CD4-positive, alpha-beta T cell treated with Interleukin-15 for 1 hour (primary cell): ENCODE data around the gene ZNF766.
A peak's percentile ranks its signal among the peaks of the same experiment; 100 is the strongest.
"Not testable (repeated sequence)": the region's sequence is repeated elsewhere in the genome, so short reads cannot be mapped to it uniquely, and the experiment has no call there.

Source experiments
- DNase-seq: peaks from one replicate; pipeline ENCODE4 v3.0.0-alpha.2; 2020

The ZNF766 gene

DNA sequence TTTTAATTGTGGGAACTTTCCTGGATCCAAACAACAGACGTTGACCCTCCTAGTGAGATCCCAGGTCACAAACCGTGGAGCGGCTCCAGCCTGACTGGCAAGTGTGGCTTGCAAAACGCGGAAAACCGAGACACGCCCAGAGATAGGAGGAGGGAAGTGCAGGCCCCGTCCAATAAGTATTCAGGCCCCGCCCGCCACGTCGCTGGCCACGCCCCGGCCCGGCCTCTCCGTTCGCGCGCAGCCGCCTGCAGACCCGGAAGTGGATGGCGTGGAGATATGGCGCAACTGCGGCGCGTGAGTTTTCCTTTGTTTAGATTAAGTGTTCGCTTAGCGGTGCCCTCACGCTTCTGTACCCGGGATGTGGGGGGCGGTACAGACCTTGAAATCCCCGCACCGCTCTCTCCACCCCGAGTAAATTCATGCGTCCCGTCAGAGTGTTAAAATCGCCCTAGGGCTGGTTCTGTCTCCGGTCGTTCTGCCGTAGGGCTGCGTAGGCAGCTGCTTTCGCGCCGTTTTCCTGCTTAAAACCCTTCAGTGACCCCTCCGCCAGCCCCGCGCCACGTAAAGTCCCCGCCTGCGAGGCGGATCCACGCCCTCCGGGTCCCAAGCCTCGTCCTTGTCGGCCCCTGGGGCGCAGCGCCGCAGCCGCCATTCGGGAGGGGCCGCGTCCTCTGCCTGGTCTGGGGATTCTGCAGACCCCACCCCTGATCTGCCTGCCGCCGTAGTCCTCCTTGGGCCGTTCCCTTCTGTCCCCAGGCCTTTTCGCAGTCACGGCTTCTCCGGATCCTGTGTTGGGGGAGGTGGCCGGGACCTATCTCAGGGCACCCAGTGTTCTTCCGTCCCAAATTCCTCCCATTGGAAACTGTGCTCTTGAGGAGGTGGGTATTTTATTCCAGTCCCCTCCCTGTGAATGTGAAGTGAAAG lies at the start of gene ZNF766:
TSS of gene ZNF766 (plus strand) at position 250 of the 924 bp plus-strand sequence. CDS start at position 277, 27 bp downstream.
- peak; percentile 94 for DNase-seq

GRCh38 chr19:52219611-52220010 lies 49.8 kb upstream of the ZNF766 start:
- DNase-seq, result no peak

GRCh38 chr19:52221031-52221430 lies 48.4 kb upstream of the ZNF766 start:
- no peak for DNase-seq

- no peak for DNase-seq
These were observed 47.5 kb upstream of the ZNF766 start for GRCh38 chr19:52221831-52222375.

DNA sequence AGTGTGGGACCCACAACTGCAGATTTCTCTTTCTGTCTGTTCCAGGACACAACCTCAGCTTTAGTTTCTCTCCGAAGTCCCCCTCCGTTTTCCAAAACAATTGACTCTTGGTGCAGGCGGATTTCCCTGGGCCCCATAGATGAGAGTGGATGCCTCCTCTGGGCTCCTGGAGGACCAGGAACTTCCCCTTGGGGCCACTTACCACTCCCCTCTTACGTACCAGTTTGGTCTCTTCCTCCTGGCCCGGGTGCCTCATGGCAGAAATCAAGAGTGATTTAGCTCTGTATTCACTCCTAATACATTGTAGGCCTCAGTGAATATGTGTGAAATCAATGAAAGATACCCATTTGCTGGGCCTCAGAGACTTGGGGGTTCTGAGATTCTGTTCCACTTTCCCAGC lies 45.2 kb upstream of the ZNF766 start:
- no peak for DNase-seq

GRCh38 chr19:52226652-52227051 lies 42.7 kb upstream of the ZNF766 start:
- DNase-seq, result no peak

DNA sequence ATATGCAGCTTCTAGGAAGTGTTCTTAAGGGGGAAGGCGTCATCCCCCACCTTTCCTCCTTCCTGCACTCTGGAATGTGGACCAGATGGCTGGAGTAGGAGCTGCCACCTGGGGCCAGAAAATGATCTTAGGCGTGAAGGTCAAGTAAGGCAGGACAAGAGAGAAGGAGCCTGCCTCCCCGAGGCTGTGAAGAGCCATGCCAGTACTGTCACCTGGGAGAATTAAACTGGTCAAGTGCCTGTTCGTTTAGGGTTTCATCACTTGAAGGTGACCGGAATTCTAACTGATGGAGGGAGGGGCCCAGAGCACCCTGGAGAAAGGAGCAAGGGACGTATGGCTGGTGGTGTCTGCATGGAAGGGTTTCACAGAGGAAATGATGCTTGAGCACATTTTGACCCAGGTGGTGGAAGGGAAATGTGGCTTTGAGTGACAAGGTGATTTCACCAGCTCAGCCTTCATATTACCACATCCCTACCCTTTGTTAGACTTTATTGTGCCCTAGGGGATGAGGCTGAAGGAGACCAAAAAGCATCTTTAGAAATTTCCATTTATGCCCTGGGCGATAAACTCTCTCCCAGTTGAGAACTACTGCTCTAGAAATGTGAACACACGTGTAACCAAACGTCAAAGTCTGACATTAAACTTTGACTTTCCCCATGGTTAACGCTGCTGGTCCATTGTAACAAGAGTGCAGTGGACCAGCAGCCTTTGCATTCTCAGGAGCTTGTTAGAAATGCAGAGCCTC lies 42.0 kb upstream of the ZNF766 start:
- DNase-seq, result no peak

DNA sequence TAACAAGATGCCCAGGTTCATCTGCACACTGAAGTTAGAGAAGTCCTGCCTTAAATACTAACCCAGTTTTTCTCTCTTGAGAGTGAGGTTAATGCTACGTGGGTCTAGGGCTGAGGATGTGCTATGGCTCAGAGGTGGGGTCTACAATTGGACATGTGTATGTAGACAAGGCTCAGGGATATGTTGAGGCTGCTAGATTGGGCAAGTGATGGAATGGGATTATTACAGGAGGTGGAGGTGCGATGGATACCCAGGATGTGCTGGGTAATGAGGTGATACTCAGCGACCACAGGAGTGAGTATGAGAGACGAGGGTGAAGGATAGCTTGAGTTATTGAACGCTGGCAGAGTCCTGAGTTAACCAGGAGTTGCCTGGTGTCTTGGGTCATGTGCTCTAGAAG lies 41.4 kb upstream of the ZNF766 start:
- DNase-seq, result no peak

- DNase-seq, result no peak
These were observed 39.9 kb upstream of the ZNF766 start for GRCh38 chr19:52229524-52229923.

DNA sequence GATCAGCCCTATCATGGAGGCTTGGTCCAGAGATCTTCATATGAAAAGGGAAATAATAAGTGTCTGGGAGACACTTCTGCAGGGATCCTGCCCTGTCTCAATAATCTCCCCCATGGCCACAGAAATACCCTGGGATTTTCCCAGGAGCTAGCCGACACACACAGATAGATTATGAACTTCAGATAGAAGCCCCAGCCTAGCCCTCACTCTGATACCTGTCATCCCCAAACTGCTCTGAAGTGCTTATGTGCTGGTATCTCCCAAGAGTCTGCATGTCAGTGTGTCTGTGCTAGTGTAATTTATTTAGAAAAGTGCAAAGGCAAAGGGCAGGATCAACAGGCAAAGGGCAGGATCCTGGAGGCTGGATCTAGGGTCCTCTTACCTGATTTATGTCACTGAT lies 38.7 kb upstream of the ZNF766 start:
- DNase-seq, result no peak

- no peak for DNase-seq
These were observed 38.1 kb upstream of the ZNF766 start for GRCh38 chr19:52231154-52231910.

DNA sequence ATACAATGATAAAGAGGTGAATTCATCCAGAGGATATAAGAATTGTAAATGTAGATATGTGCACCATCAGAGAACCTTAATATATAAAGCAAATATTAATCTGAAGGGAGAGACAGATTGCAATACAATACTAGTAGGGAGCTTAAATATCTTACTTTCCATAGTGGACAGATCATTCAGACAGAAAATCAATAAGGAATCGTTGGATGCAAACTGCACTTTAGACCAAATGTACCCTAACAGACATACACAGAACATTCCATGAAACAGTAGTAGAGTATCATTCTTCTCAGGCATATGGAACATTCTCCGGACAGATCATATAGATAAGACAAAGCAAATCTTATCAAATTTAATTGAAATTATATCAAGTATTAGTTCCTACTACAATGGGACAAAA lies 35.0 kb upstream of the ZNF766 start:
- no peak for DNase-seq

DNA sequence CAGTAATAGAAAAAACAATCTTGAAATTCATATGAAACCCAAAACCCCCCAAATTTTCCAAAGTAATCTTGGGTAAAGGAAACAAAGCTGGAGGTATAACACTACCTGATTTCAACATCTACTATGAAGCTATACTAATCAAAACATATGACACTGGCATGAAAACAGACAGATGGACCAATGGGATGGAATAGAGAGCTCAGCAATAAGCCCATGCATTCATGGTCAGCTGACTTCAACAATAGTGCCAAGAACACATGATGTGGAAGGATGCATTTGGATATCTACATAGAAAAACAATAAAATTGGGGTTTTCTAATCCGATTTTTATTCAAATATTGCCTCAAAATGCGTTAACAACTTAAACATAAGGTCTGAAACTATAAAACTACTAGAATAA lies 32.2 kb upstream of the ZNF766 start:
- DNase-seq, result no peak

DNA sequence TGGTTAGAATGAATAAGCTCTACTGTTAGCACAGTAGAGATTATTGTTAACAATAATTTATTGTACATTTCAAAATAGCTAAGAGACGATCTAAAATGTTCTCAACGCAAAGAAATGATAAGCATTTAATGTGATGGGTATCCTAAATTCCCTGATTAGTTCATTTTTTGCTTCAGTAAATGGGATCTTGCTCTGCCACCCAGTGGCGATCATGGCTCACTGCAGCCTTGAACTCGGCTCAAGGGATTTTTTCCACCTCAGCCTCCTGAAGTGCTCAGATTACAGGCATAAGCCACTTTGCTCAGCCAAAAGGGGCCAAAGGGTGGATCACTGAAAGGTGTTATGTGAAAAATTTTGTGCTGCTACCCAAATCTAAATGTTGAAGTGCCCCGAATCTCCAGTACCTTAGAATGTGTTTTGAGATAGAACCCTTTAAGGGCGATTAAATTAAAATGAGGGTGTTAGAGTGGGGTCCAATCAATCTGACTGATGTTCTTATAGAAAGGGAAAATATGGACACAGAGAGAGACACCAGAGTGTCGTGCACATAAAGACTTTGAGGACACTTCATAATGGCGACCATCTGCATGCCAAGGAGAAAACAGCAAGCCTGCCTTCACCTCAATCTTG lies 31.5 kb upstream of the ZNF766 start:
- DNase-seq, result peak; percentile 61

- DNase-seq, result no peak
These were observed 25.4 kb upstream of the ZNF766 start for GRCh38 chr19:52244021-52244420.

GRCh38 chr19:52248241-52248640 lies 21.1 kb upstream of the ZNF766 start:
- peak; percentile 50 for DNase-seq

- DNase-seq, result no peak
These were observed 11.0 kb upstream of the ZNF766 start for GRCh38 chr19:52258426-52258825.

- DNase-seq, result not testable (repeated sequence)
These were observed 3.8 kb upstream of the ZNF766 start for GRCh38 chr19:52265556-52265955.

DNA sequence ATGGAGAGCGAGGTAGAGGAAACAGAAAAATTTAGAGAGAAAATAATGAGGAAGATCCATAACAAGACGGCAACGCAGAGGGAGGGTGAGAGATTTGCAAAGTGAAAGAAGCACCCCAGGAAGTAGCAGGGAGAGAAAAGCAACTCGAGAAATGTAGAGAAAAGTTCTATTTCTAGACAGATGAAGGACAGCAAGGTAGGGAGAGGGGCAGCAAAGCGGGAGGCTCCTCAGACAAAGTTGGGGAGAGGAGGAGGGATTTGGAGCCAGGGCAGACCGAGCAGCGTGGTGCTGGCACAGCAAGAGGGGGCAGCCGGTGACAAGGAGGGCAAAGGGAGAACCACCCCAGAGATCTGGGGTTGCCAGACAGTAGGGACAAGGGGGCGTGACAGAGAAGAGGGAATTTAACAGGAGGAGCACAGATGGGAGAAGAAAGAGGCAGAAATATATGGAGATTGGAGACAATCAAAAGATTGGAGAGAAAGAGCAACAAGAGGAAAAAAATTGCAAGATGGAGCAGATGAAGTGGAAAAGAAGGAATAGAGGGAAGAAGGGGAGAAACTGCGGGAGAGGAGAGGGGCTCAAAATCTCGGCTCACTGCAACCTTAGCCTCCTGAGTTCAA lies 989 bp downstream of the ZNF766 start:
- DNase-seq, result no peak

- DNase-seq, result no peak
These were observed 3.9 kb downstream of the ZNF766 start for GRCh38 chr19:52273301-52273700.

- no peak for DNase-seq
These were observed 4.8 kb downstream of the ZNF766 start for GRCh38 chr19:52274191-52274590.

- no peak for DNase-seq
These were observed 6.6 kb downstream of the ZNF766 start for GRCh38 chr19:52275988-52276387.
